AG08395 (cell line): ENCODE results near the gene MOB1A.
"Not testable (repeated sequence)": the region's sequence is repeated elsewhere in the genome, so short reads cannot be mapped to it uniquely, and the experiment has no call there.

Experiments used
- DNase-seq: peaks from one replicate; pipeline ENCODE4 v3.0.0; 2012; ENCODE audit warnings: mixed read lengths, low spot score

Gene MOB1A

GRCh38 chr2:74178211-74179062, at the start of gene MOB1A:
Gene MOB1A (minus strand): TSS chr2:74178879. CDS start chr2:74178674, 205 bp downstream.
- DNase-seq: peak; percentile 98

GRCh38 chr2:74227646-74228045, 49.0 kb upstream of the MOB1A start:
- no peak for DNase-seq

GRCh38 chr2:74226648-74227213, 48.1 kb upstream of the MOB1A start:
- DNase-seq: no peak

GRCh38 chr2:74225698-74226459, 47.2 kb upstream of the MOB1A start:
- DNase-seq: no peak

- DNase-seq: peak; percentile 32
Observed at GRCh38 chr2:74223941-74224770, 45.5 kb upstream of the MOB1A start.

- DNase-seq: no peak
Observed at GRCh38 chr2:74222300-74222650, 43.6 kb upstream of the MOB1A start.

- DNase-seq: no peak
Observed at GRCh38 chr2:74221604-74222299, 43.1 kb upstream of the MOB1A start.

GRCh38 chr2:74221091-74221490, 42.4 kb upstream of the MOB1A start:
- DNase-seq: no peak

- no peak for DNase-seq
Observed at GRCh38 chr2:74219846-74220486, 41.3 kb upstream of the MOB1A start.

- no peak for DNase-seq
Observed at GRCh38 chr2:74216642-74217041, 38.0 kb upstream of the MOB1A start.

- DNase-seq: not testable (repeated sequence)
Observed at GRCh38 chr2:74215771-74216170, 37.1 kb upstream of the MOB1A start.

GRCh38 chr2:74212702-74213410, 34.2 kb upstream of the MOB1A start:
- no peak for DNase-seq

GRCh38 chr2:74206180-74206688, 27.6 kb upstream of the MOB1A start:
- peak; percentile 37 for DNase-seq

- no peak for DNase-seq
Observed at GRCh38 chr2:74205596-74205995, 26.9 kb upstream of the MOB1A start.

- DNase-seq: no peak
Observed at GRCh38 chr2:74205113-74205512, 26.4 kb upstream of the MOB1A start.

- DNase-seq: no peak
Observed at GRCh38 chr2:74204436-74204835, 25.8 kb upstream of the MOB1A start.

- DNase-seq: peak; percentile 72
Observed at GRCh38 chr2:74201596-74201995, 22.9 kb upstream of the MOB1A start.

- DNase-seq: no peak
Observed at GRCh38 chr2:74201196-74201595, 22.5 kb upstream of the MOB1A start.

GRCh38 chr2:74199871-74200305, 21.2 kb upstream of the MOB1A start:
- no peak for DNase-seq

GRCh38 chr2:74199275-74199701, 20.6 kb upstream of the MOB1A start:
- no peak for DNase-seq
